Erythroblast (primary cell): Measurements from ENCODE around the gene RHOA.
A peak's percentile ranks its signal among the peaks of the same experiment; 100 is the strongest.
"Not testable (repeated sequence)": the region's sequence is repeated elsewhere in the genome, so short reads cannot be mapped to it uniquely, and the experiment has no call there.

Experiments used
- DNase-seq, 2 experiments: peaks; one replicate each; lab custom pipeline; 2025; lab: John Stamatoyannopoulos, UW
- GATA1 ChIP-seq: IDR thresholded peaks from 2 replicates; pipeline ENCODE4 v1.6.1; 2011; ENCODE audit warnings: low read depth, mild to moderate bottlenecking, control low read depth, low read length, moderate library complexity
- POLR2A ChIP-seq: IDR thresholded peaks from 2 replicates; pipeline ENCODE4 v1.6.1; 2011; ENCODE audit warnings: mild to moderate bottlenecking, low read length

The RHOA gene

GRCh38 chr3:49421890-49422378, 10.2 kb upstream of the RHOA start:
- DNase-seq, result no peak
- no peak for TF ChIP-seq GATA1
- TF ChIP-seq POLR2A, result peak; percentile 46

- no peak for TF ChIP-seq GATA1
- no peak for TF ChIP-seq POLR2A
- DNase-seq, result no peak
Observed at GRCh38 chr3:49417516-49418120, 5.8 kb upstream of the RHOA start.

DNA sequence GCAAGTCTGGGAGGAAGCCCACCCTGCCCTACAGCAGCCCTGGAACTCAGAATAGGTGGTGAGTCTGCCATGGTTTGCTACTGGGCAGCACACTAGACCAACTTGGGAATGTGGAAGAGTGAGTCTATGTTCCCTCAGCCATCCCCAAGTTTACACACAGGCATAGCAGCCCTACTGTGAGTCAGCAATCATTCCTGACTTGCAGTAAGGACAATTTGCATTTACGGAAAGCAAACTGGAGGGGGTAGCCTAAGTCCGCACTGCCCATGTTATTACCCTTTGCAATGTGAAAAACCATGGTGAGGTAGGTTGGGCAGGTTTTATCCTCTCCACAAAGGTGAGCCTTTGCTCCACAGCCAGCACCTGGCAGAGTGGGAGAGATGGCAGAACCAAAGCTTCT, 5.1 kb upstream of the RHOA start:
- no peak for DNase-seq
- TF ChIP-seq POLR2A (no peak), GATA1 (no peak)

GRCh38 chr3:49415931-49416601, 4.3 kb upstream of the RHOA start:
- DNase-seq, result no peak
- no peak for TF ChIP-seq POLR2A
- no peak for TF ChIP-seq GATA1

DNA sequence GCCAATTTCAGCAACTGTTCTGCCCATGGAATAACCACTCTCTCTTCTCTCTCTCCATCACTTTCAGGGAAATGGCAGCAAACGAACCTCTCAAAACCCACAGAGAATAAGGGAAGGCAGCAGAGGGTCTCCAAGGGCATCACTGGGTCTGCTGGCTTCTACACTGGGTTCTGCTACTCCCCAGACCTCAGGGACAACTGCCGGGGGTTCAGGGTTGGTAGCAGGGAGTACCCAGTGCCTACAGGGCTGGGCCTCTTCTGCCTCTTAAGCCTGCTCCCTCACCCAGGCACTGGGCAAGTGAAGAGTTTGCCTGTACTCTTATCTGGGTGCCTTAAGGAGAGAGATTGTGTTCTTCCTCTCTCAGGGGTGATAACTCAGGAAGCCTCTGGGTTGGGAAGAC, 3.0 kb upstream of the RHOA start:
- TF ChIP-seq POLR2A, result no peak
- no peak for TF ChIP-seq GATA1
- DNase-seq, result no peak

- DNase-seq, result peak in 1 of 2 experiments; percentile 48
Observed at GRCh38 chr3:49413338-49413734, 1.6 kb upstream of the RHOA start.

DNA sequence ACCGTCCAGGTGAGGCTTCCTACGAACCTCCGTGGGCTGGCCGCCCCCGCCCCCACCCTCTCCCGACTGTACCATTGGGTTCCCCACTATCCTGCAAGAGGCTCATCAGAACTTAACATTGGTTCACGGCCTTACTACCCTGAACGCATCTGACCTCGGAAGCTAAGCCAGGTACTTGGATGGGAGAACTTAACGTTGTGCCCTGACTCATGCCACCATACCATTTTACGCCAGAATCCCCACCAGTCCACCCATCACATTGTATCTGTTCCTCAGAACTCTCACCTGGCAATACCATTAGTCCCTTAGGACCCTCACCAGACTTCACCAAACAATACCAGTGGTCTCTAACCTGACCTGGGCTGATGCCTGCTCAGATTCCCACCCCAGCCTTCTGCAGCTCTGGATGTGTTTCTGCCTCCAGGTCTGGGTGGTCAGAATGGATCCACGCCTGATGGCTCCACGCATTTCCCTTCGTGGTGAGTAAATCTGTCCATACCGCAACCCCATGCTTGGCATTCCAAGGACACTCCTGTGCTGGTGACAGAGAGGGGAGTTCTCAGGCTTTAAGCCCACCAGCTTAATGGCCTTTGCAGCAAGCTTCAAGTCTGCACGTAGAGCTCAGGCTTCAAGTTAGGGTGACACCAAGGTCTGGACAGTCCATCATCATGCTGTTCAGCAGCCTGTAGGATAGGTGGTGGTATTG, 1.0 kb upstream of the RHOA start:
- DNase-seq, result peak; percentile 48 to 51
- TF ChIP-seq POLR2A, result no peak
- no peak for TF ChIP-seq GATA1

More at GRCh38 chr3:49413338-49413734, 1.6 kb upstream of the RHOA start:
- no peak for TF ChIP-seq POLR2A
- TF ChIP-seq GATA1, result no peak

GRCh38 chr3:49411535-49411967, 225 bp downstream of the RHOA start:
- DNase-seq, result peak; percentile 82 to 87
- TF ChIP-seq POLR2A (no peak), GATA1 (no peak)

DNA sequence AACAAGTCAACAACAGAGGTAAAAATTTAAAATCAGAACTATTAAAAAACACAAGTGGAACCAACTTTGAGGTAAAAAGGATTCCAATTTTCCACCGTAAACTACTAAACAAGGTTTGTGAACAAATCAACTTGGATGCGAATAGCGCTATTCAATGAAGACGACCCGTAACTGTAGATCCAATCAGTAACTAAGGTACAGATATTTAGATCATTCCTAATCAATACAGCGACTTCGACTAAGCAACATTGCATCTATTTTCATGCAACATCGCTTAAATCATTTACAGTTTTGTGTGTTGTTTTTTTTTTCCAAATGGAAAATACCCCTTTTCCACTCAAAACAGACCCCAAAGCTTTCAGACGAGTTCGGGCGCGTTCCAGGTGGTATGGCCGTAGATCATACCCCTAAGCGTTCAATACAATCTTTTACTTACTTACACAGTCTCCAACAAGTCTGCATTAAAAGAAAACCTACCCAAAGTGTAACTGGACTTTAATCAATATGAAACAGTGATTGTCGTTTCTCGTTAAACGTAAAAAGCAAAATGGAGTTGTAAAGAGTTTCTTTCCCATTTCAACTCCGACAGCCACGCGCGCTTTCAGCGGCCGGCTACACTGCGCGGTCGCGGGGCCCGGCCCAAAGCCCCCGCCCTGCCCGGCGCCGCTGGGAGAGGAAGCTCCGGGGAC, 786 bp downstream of the RHOA start:
- peak; percentile 48 to 70 for DNase-seq

GRCh38 chr3:49410066-49410845, 1.5 kb downstream of the RHOA start:
- DNase-seq, result peak in 1 of 2 experiments; percentile 45

More for the DNA sequence above, 786 bp downstream of the RHOA start:
- no peak for TF ChIP-seq POLR2A
- no peak for TF ChIP-seq GATA1

GRCh38 chr3:49406571-49407565, 4.9 kb downstream of the RHOA start:
- TF ChIP-seq POLR2A (no peak), GATA1 (no peak)

More at GRCh38 chr3:49410066-49410845, 1.5 kb downstream of the RHOA start:
- no peak for TF ChIP-seq POLR2A
- no peak for TF ChIP-seq GATA1

DNA sequence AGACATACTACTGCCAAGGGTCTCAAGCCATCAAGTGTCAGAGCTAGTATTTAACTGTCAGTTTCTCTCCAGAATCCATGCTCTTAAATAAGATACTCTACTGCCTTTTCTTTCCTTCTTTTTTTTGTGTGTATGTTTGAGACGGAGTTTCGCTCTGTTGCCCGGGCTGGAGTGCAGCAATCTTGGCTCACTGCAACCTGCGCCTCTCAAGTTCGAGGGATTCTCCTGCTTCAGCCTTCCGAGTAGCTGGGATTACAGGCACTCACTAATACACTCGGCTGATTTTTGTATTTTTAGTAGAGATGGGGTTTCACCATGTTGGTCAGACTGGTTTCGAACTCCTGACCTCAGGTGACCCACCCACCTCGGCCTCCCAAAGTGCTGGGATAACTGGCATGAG, 6.2 kb downstream of the RHOA start:
- DNase-seq, result not testable (repeated sequence)

More at GRCh38 chr3:49406571-49407565, 4.9 kb downstream of the RHOA start:
- no peak for DNase-seq
